DMS153 treated with DMSO at 0.1 percent for 48 hours (cell line): ENCODE measurements around the gene RPS5.
"Not testable (repeated sequence)": the region's sequence is repeated elsewhere in the genome, so short reads cannot be mapped to it uniquely, and the experiment has no call there.

ENCODE experiments used
- DNase-seq: peaks from one replicate; lab custom pipeline; 2025; ENCODE audit not compliant: unreplicated experiment; lab: John Stamatoyannopoulos, UW

Gene RPS5

GRCh38 chr19:58403920-58404478, 16.9 kb downstream of the RPS5 start:
- DNase-seq: not testable (repeated sequence)

GRCh38 chr19:58406818-58407657, 20.0 kb downstream of the RPS5 start:
- no peak for DNase-seq

GRCh38 chr19:58407658-58408151, 20.6 kb downstream of the RPS5 start:
- no peak for DNase-seq

GRCh38 chr19:58408152-58409009, 21.3 kb downstream of the RPS5 start, which contains the start of gene ZNF584:
Gene ZNF584, plus strand, starts transcription at chr19:58408649. Its CDS starts 499 bp downstream, at chr19:58409148.
- DNase-seq: peak; percentile 87

- no peak for DNase-seq
These were observed 22.1 kb downstream of the RPS5 start for GRCh38 chr19:58409010-58409790.

- DNase-seq: no peak
These were observed 29.5 kb downstream of the RPS5 start for GRCh38 chr19:58416604-58417003.

- DNase-seq: no peak
These were observed 30.0 kb downstream of the RPS5 start for GRCh38 chr19:58417071-58417470.

- DNase-seq: no peak
These were observed 41.5 kb downstream of the RPS5 start for GRCh38 chr19:58428617-58429016.

GRCh38 chr19:58429745-58430144, 42.7 kb downstream of the RPS5 start:
- no peak for DNase-seq

- no peak for DNase-seq
These were observed 47.1 kb downstream of the RPS5 start for GRCh38 chr19:58434217-58434616.

GRCh38 chr19:58439576-58440554, 52.8 kb downstream of the RPS5 start, which contains the start of gene ZNF132:
Gene ZNF132, minus strand, starts transcription at chr19:58440153. Its CDS starts 332 bp downstream, at chr19:58439821.
- peak; percentile 92 for DNase-seq

GRCh38 chr19:58440556-58440955, 53.5 kb downstream of the RPS5 start:
- DNase-seq: no peak

- DNase-seq: not testable (repeated sequence)
These were observed 55.9 kb downstream of the RPS5 start for GRCh38 chr19:58442986-58443385.
